ENCODE results near the gene ZBTB7C.

- TF ChIP-seq CTCF (IDR thresholded peaks at IDR 0.05) (no peak), POLR2A (IDR thresholded peaks at IDR 0.05) (no peak), POLR2AphosphoS5 (IDR thresholded peaks at IDR 0.05) (no peak)
Observed at GRCh38 chr18:48279312-48279711, 129.9 kb downstream of the ZBTB7C start.
